Measurements from ENCODE around the gene ATP1B4.

Gene ATP1B4

DNA sequence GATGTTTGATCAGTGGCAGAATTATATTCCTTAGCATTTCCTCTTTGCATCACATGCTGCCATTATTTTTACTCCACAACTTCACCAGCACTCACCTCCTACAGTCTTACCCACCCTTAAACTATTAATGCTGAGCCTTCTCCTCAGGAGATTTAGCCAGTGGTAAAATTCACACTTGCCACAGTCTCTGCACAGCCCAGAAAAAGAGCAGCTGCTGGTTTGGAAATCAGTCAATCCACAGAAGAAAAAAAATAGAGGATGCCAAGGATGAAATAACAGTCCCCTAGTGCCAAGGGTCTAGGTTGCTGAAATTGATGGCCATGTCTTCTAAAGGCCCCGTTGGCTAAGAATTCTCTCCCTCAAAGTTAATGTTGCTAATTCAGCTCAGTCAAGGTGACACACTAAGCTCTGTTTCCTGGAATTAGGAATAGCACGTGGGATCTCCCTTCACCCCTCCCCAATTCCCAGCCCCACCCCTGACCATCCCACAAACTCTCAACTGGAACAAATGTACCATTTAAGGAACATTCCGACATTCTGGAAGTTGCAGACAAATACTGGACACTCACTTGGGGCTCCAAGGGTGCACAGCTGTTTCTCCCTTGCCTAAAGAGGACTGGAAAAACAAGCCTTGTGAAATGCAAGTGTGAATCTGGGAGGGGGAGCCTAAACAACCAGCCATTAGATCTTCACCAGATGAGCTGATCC lies 5.7 kb downstream of the ATP1B4 start:
- Histone ChIP-seq H3K4me2 (ENCODE audit: low read depth, low read length, poor library complexity, severe bottlenecking) (no peak overlapping the region), H2AFZ (ENCODE audit: low read length) (no peak overlapping the region), H3K9me2 (replicated peaks; ENCODE audit: low read depth, low read length) (no peaks in the 10 kb centered on the region), H3K36me3 (ENCODE audit: insufficient read depth, low read length) (no peaks in the 10 kb centered on the region), H3K9me3 (ENCODE audit: insufficient read depth, low read depth, low read length) (no peaks in the 10 kb centered on the region), H3K79me2 (ENCODE audit: insufficient read depth, low read length) (no peaks in the 10 kb centered on the region), H3K4me1 (ENCODE audit: insufficient read depth, low read length, poor library complexity, severe bottlenecking) (peaks cover 3% of the 10 kb centered on the region), H4K20me1 (ENCODE audit: insufficient read depth, low read length, poor library complexity, severe bottlenecking) (no peaks in the 10 kb centered on the region), H3K4me3 (ENCODE audit: low read length, poor library complexity, severe bottlenecking) (no peak overlapping the region), H3F3A (ENCODE audit: low read depth) (no peaks in the 10 kb centered on the region), H3K9ac (ENCODE audit: low read depth, low read length, poor library complexity, severe bottlenecking) (no peak overlapping the region), H3K27me3 (ENCODE audit: insufficient read depth, low read length, poor library complexity, severe bottlenecking) (no peaks in the 10 kb centered on the region)
- TF ChIP-seq, protein P1, sequence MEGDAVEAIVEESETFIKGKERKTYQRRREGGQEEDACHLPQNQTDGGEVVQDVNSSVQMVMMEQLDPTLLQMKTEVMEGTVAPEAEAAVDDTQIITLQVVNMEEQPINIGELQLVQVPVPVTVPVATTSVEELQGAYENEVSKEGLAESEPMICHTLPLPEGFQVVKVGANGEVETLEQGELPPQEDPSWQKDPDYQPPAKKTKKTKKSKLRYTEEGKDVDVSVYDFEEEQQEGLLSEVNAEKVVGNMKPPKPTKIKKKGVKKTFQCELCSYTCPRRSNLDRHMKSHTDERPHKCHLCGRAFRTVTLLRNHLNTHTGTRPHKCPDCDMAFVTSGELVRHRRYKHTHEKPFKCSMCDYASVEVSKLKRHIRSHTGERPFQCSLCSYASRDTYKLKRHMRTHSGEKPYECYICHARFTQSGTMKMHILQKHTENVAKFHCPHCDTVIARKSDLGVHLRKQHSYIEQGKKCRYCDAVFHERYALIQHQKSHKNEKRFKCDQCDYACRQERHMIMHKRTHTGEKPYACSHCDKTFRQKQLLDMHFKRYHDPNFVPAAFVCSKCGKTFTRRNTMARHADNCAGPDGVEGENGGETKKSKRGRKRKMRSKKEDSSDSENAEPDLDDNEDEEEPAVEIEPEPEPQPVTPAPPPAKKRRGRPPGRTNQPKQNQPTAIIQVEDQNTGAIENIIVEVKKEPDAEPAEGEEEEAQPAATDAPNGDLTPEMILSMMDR (conservative IDR thresholded peaks at IDR 0.05; ENCODE audit: low read length), result no peak
- TF ChIP-seq EZH2phosphoT487 (IDR thresholded peaks at IDR 0.05; ENCODE audit: borderline replicate concordance), result no peak

DNA sequence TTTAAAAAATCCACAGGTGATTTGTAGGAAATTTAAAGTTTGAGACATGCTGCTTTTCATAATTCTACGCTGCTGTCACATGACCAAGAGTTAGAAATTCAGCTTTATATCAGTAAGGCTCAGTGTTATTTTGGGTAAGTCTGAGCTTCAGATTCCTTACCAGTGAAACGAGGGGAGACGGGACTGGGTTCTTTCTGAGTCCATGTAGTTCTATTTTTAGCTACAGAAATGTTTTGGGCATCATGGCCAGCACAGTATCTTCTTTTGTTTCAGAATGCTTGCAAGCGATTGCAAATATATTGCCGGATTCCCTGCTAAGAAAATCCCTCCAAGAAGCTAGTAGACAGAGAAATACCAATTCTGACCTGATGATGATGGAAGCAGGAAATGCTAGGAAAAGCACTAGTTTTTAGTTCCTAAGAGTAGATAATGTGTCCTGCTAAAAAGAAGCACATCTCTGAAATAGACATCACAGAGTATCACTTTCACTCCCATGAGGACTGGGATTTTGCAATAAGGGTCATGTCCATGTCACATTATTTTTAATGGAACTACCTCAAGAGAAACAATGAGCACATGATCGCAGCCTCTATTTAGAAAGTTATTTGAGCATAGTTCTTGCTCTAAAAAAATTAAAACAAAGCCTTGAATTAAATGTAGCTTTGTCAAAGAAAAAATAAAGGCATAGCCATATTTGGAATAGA lies 10.9 kb downstream of the ATP1B4 start:
- Histone ChIP-seq H4K20me1 (ENCODE audit: insufficient read depth, low read length, poor library complexity, severe bottlenecking) (no peaks in the 10 kb centered on the region), H3K9me2 (replicated peaks; ENCODE audit: low read depth, low read length) (no peaks in the 10 kb centered on the region), H3K4me2 (ENCODE audit: low read depth, low read length, poor library complexity, severe bottlenecking) (no peak overlapping the region), H3K9me3 (ENCODE audit: insufficient read depth, low read depth, low read length) (no peaks in the 10 kb centered on the region), H3K27me3 (ENCODE audit: insufficient read depth, low read length, poor library complexity, severe bottlenecking) (no peaks in the 10 kb centered on the region), H3K4me3 (ENCODE audit: low read length, poor library complexity, severe bottlenecking) (no peak overlapping the region), H3K9ac (ENCODE audit: low read depth, low read length, poor library complexity, severe bottlenecking) (no peak overlapping the region), H3K36me3 (ENCODE audit: insufficient read depth, low read length) (no peaks in the 10 kb centered on the region), H3F3A (ENCODE audit: low read depth) (no peaks in the 10 kb centered on the region), H3K4me1 (ENCODE audit: insufficient read depth, low read length, poor library complexity, severe bottlenecking) (no peaks in the 10 kb centered on the region), H2AFZ (ENCODE audit: low read length) (no peak overlapping the region), H3K79me2 (ENCODE audit: insufficient read depth, low read length) (no peaks in the 10 kb centered on the region)
- no peak for TF ChIP-seq EZH2phosphoT487 (IDR thresholded peaks at IDR 0.05; ENCODE audit: borderline replicate concordance)
- TF ChIP-seq, protein P1 (conservative IDR thresholded peaks at IDR 0.05; ENCODE audit: low read length), result no peak

DNA sequence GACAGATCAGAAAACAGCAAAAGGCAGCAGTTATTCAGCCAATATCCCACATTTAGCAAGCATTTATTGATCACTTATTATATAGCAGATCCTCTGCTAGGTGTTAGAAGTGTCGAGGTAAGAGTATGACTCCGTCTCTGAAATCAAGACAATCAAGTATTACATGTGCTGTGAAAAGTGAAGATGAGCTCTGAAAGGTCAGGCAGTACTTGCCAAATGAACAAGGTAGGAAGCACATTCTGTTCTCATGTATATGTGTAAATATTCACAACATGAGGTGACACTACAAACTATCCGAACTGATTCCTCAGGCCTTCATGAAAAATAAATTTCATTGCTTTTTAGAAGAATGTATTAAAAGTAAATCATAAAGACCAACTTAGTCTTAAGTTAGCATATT lies 15.3 kb downstream of the ATP1B4 start:
- H3K4me2 ChIP-seq (ENCODE audit: low read depth, low read length, poor library complexity, severe bottlenecking), result no peak overlapping the region
- TF ChIP-seq EZH2phosphoT487 (IDR thresholded peaks at IDR 0.05; ENCODE audit: borderline replicate concordance), result no peak
- TF ChIP-seq, protein P1 (conservative IDR thresholded peaks at IDR 0.05; ENCODE audit: low read length), result no peak

More for the DNA sequence above, 15.3 kb downstream of the ATP1B4 start:
- Histone ChIP-seq H3K4me1 (ENCODE audit: insufficient read depth, low read length, poor library complexity, severe bottlenecking) (no peaks in the 10 kb centered on the region), H3K27me3 (ENCODE audit: insufficient read depth, low read length, poor library complexity, severe bottlenecking) (no peaks in the 10 kb centered on the region), H3K36me3 (ENCODE audit: insufficient read depth, low read length) (no peaks in the 10 kb centered on the region), H3F3A (ENCODE audit: low read depth) (no peaks in the 10 kb centered on the region), H3K9ac (ENCODE audit: low read depth, low read length, poor library complexity, severe bottlenecking) (no peak overlapping the region), H3K9me2 (replicated peaks; ENCODE audit: low read depth, low read length) (no peaks in the 10 kb centered on the region), H2AFZ (ENCODE audit: low read length) (no peak overlapping the region), H3K9me3 (ENCODE audit: insufficient read depth, low read depth, low read length) (no peaks in the 10 kb centered on the region), H4K20me1 (ENCODE audit: insufficient read depth, low read length, poor library complexity, severe bottlenecking) (no peaks in the 10 kb centered on the region), H3K79me2 (ENCODE audit: insufficient read depth, low read length) (no peaks in the 10 kb centered on the region), H3K4me3 (ENCODE audit: low read length, poor library complexity, severe bottlenecking) (no peak overlapping the region)
